SK-N-SH (cell line): ENCODE data around the gene EIF4E1B. TPM values are rescaled to one million over a fixed set of nuclear protein-coding genes. Genes with fewer than 3 reads are reported as not detected.

Source experiments
- CTCF ChIA-PET: fragments of 300-600, 350-600 bp; formaldehyde crosslinking; extraction: SDS; loops from one replicate; lab custom pipeline; 2021; lab: Yijun Ruan, JAX
- POLR2A ChIA-PET: fragments of 350-600 bp; sonication (Branson Sonifier 250); formaldehyde crosslinking; extraction: SDS; loops from one replicate; lab custom pipeline; 2020; ENCODE audit warnings: antibody characterized with exemption, inconsistent platforms; lab: Yijun Ruan, JAX
- DNase-seq: peaks from one replicate; pipeline ENCODE4 v3.0.0; 2012
- H2AFZ ChIP-seq: fragments of 200-600 bp; sonication (generic); 2 replicates; pipeline ENCODE4 v1.8.1; 2016; ENCODE audit warnings: antibody characterized with exemption, mild to moderate bottlenecking, low read depth
- H3F3A ChIP-seq: fragments of 200-600 bp; sonication (generic); replicated peaks from 2 replicates; pipeline ENCODE3; 2016; ENCODE audit warnings: antibody characterized with exemption, mild to moderate bottlenecking; ENCODE audit not compliant: insufficient read depth
- H3K27ac ChIP-seq, 2 experiments: fragments of 200-500 bp in 1 of 2; fragments of 200-600 bp in 1 of 2; sonication (Bioruptor generic) in 1 of 2; sonication (generic), shearing (Covaris generic) in 1 of 2; 2 replicates each; pipeline versions ENCODE4 v1.5.1 to v1.6.1; 2014 to 2016; ENCODE audit warnings: low read depth in 2 of 2, inconsistent platforms in 1 of 2, low read length in 1 of 2, mild to moderate bottlenecking in 1 of 2, mixed read lengths in 1 of 2
- H3K27me3 ChIP-seq: fragments of 200-600 bp; sonication (generic), shearing (Covaris generic); 2 replicates; pipeline ENCODE4 v1.6.1; 2016; ENCODE audit warnings: mixed run types; ENCODE audit not compliant: insufficient read depth
- H3K36me3 ChIP-seq, 2 experiments: fragments of 200-500 bp in 1 of 2; fragments of 200-600 bp in 1 of 2; sonication (Bioruptor generic) in 1 of 2; sonication (generic) in 1 of 2; replicated peaks in 1 of 2; 2 replicates each; pipeline versions ENCODE3 to v1.5.1; 2014 to 2016; ENCODE audit warnings: low read length in 1 of 2, mild to moderate bottlenecking in 1 of 2; ENCODE audit not compliant: insufficient read depth in 2 of 2, control insufficient read depth in 1 of 2
- H3K4me1 ChIP-seq, 2 experiments: fragments of 200-500 bp in 1 of 2; fragments of 200-600 bp in 1 of 2; sonication (Bioruptor generic) in 1 of 2; sonication (generic), shearing (Covaris generic) in 1 of 2; 2 replicates each; pipeline versions ENCODE4 v1.5.1 to v1.6.1; 2014 to 2016; ENCODE audit warnings: low read depth in 1 of 2, low read length in 1 of 2, mixed run types in 1 of 2; ENCODE audit not compliant: insufficient read depth in 2 of 2, control insufficient read depth in 1 of 2
- H3K4me2 ChIP-seq: fragments of 200-600 bp; sonication (generic), shearing (Covaris generic); 2 replicates; pipeline ENCODE4 v1.6.1; 2017; ENCODE audit warnings: mixed run types
- H3K4me3 ChIP-seq, 2 experiments: fragments of 200-500 bp in 1 of 2; fragments of 200-600 bp in 1 of 2; sonication (Bioruptor generic) in 1 of 2; sonication (generic), shearing (Covaris generic) in 1 of 2; 2 replicates each; pipeline versions ENCODE4 v1.5.1 to v1.8.1; 2014 to 2016; ENCODE audit warnings: low read depth in 2 of 2, inconsistent platforms in 1 of 2, low read length in 1 of 2, mild to moderate bottlenecking in 1 of 2, mixed read lengths in 1 of 2, moderate library complexity in 1 of 2
- H3K79me2 ChIP-seq: fragments of 200-600 bp; sonication (generic); 2 replicates; pipeline ENCODE4 v1.8.1; 2017; ENCODE audit warnings: mild to moderate bottlenecking; ENCODE audit not compliant: insufficient read depth
- H3K9ac ChIP-seq: fragments of 200-600 bp; sonication (generic); 2 replicates; pipeline ENCODE4 v1.6.1; 2017; ENCODE audit warnings: mixed run types
- H3K9me2 ChIP-seq: fragments of 200-600 bp; sonication (generic); 2 replicates; pipeline ENCODE4 v1.6.1; 2017; ENCODE audit warnings: mixed run types
- H3K9me3 ChIP-seq: fragments of 200-600 bp; sonication (generic); 2 replicates; pipeline ENCODE4 v1.6.1; 2017; ENCODE audit warnings: mixed run types, mild to moderate bottlenecking, moderate library complexity
- H4K20me1 ChIP-seq: fragments of 200-600 bp; sonication (generic); 2 replicates; pipeline ENCODE4 v1.6.1; 2017; ENCODE audit warnings: mild to moderate bottlenecking, mixed run types; ENCODE audit not compliant: insufficient read depth
- ELF1 ChIP-seq: IDR thresholded peaks from 2 replicates; pipeline ENCODE4 v1.4.0; 2012
- EP300 ChIP-seq, 2 experiments: IDR thresholded peaks; 2 replicates each; pipeline versions ENCODE4 v1.4.0 to v1.6.1; 2012; ENCODE audit warnings: borderline replicate concordance in 1 of 2, low read depth in 1 of 2, low read length in 1 of 2
- FOXJ3 ChIP-seq: sonication (generic); formaldehyde crosslinking; IDR thresholded peaks from 2 replicates; pipeline ENCODE4 v1.5.1; 2020; ENCODE audit warnings: mild to moderate bottlenecking, missing genetic modification reagents
- GABPA ChIP-seq: IDR thresholded peaks from 2 replicates; pipeline ENCODE4 v1.4.0; 2012; ENCODE audit warnings: low read depth, mild to moderate bottlenecking
- NRF1 ChIP-seq: IDR thresholded peaks from 2 replicates; pipeline ENCODE4 v1.6.1; 2012; ENCODE audit warnings: low read depth, mild to moderate bottlenecking, low read length
- RXRA ChIP-seq: IDR thresholded peaks from 2 replicates; pipeline ENCODE4 v1.4.0; 2012; ENCODE audit warnings: low read depth, mild to moderate bottlenecking, borderline replicate concordance
- SMC3 ChIP-seq: IDR thresholded peaks from 2 replicates; pipeline ENCODE4 v1.6.1; 2012; ENCODE audit warnings: low read depth, low read length, improper control_type of control experiment
- TCF12 ChIP-seq: IDR thresholded peaks from 2 replicates; pipeline ENCODE4 v1.4.0; 2012
- WGBS: methylation state at CpG from one replicate; pipeline ENCODE4 v1.1.6; 2017; ENCODE audit warnings: low lambda C conversion rate; 5-methylcytosine and 5-hydroxymethylcytosine counted together
- polyA plus RNA-seq, 3 experiments: library from polyadenylated mRNA; depleted of rRNA; stranded (reverse); fragments of >200 nt; gene quantifications; 2 replicates each; pipeline ENCODE4 v1.2.3, GENCODE V29; 2012
- TF ChIP-seq, protein P1 (sequence below): fragments of 150-350 bp; IDR thresholded peaks from 2 replicates; pipeline ENCODE4 v1.6.1; 2016; ENCODE audit warnings: mild to moderate bottlenecking, low read depth, low read length
- TF ChIP-seq, protein P2 (sequence below): IDR thresholded peaks from 2 replicates; pipeline ENCODE4 v1.6.1; 2012; ENCODE audit warnings: mild to moderate bottlenecking, low read depth, low read length, moderate library complexity
- TF ChIP-seq, protein P3 (sequence below): IDR thresholded peaks from 2 replicates; pipeline ENCODE4 v1.4.0; 2012; ENCODE audit warnings: low read depth, borderline replicate concordance

The EIF4E1B gene
- polyA plus RNA-seq, 1 of the 3 experiments (the other 2 are of a cell fraction): not detected

DNA sequence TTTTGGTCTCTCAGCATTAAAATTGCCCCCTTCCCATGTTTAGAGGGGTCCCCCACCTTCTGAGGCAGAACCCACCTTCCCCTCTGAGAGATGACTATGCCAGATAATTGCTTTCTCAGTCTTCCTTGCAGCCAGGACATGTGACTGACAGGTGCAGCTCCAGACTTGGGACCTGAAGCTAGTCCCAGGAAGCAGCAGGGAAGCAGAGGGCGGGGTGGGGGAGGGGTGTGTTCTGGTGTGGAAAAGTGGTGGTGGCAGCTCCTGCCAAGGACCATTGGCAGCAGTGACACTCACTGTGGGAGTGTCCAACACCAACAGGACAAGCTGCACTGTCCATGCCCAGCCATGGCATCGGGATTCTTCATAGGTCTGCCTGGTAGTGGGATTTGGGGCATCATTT lies 2.3 kb downstream of the EIF4E1B start:
- 55% methylated on average over 2 of the region's 2 CpGs for WGBS
- Histone ChIP-seq H3K27me3 (peaks cover 45% of the 10 kb centered on the region; the same call in 1 of the 2 replicates), H3K4me1 (peaks cover 0 to 9% of the 10 kb centered on the region in 2 experiments; a peak in 1 of 4 replicates), H4K20me1 (no peaks in the 10 kb centered on the region), H3K79me2 (no peaks in the 10 kb centered on the region), H3K9me3 (no peaks in the 10 kb centered on the region), H3K9ac (no peak overlapping the region), H3K4me3 (no peak overlapping the region), H2AFZ (no peak overlapping the region), H3K4me2 (no peak overlapping the region), H3K36me3 (no peaks in the 10 kb centered on the region), H3F3A (no peaks in the 10 kb centered on the region), H3K9me2 (no peaks in the 10 kb centered on the region), H3K27ac (no peak overlapping the region)
- DNase-seq: no peak
- ChIA-PET POLR2A (no interaction called here), CTCF (interaction anchor here (0.9 kb wide), 1 partner anchor 58 kb away, joined by 3 read pairs; no protein-coding TSS in a partner anchor)
- TF ChIP-seq, protein P1, sequence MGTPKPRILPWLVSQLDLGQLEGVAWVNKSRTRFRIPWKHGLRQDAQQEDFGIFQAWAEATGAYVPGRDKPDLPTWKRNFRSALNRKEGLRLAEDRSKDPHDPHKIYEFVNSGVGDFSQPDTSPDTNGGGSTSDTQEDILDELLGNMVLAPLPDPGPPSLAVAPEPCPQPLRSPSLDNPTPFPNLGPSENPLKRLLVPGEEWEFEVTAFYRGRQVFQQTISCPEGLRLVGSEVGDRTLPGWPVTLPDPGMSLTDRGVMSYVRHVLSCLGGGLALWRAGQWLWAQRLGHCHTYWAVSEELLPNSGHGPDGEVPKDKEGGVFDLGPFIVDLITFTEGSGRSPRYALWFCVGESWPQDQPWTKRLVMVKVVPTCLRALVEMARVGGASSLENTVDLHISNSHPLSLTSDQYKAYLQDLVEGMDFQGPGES: no peak
- no peak for TF ChIP-seq RXRA
- TF ChIP-seq, protein P2, sequence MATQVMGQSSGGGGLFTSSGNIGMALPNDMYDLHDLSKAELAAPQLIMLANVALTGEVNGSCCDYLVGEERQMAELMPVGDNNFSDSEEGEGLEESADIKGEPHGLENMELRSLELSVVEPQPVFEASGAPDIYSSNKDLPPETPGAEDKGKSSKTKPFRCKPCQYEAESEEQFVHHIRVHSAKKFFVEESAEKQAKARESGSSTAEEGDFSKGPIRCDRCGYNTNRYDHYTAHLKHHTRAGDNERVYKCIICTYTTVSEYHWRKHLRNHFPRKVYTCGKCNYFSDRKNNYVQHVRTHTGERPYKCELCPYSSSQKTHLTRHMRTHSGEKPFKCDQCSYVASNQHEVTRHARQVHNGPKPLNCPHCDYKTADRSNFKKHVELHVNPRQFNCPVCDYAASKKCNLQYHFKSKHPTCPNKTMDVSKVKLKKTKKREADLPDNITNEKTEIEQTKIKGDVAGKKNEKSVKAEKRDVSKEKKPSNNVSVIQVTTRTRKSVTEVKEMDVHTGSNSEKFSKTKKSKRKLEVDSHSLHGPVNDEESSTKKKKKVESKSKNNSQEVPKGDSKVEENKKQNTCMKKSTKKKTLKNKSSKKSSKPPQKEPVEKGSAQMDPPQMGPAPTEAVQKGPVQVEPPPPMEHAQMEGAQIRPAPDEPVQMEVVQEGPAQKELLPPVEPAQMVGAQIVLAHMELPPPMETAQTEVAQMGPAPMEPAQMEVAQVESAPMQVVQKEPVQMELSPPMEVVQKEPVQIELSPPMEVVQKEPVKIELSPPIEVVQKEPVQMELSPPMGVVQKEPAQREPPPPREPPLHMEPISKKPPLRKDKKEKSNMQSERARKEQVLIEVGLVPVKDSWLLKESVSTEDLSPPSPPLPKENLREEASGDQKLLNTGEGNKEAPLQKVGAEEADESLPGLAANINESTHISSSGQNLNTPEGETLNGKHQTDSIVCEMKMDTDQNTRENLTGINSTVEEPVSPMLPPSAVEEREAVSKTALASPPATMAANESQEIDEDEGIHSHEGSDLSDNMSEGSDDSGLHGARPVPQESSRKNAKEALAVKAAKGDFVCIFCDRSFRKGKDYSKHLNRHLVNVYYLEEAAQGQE: no peak
- TF ChIP-seq, protein P3, sequence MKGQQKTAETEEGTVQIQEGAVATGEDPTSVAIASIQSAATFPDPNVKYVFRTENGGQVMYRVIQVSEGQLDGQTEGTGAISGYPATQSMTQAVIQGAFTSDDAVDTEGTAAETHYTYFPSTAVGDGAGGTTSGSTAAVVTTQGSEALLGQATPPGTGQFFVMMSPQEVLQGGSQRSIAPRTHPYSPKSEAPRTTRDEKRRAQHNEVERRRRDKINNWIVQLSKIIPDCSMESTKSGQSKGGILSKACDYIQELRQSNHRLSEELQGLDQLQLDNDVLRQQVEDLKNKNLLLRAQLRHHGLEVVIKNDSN: no peak

DNA sequence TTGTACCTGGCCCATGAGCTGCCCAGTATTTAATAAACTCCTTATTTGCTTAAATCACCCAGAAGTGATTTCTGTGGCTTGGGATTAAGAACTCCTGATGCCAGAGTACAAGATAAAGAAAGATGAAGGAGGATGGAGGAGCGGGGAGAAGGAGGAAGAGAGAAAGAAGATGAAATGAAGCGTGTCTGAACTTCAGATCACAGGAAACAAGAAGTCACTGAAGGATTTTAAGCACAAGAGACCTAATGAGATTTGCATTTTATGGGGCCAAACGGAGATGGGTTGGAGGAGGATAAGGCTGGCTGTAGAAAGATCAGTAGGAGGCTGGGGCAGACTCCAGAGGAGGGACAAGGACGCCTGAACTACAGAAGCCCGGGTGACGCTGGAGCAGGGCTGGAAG lies 3.1 kb downstream of the EIF4E1B start:
- WGBS: 28% methylated on average over 6 of the region's 6 CpGs
- Histone ChIP-seq H3K9ac (no peak overlapping the region), H2AFZ (no peak overlapping the region), H3K27ac (no peak overlapping the region), H3K9me2 (no peaks in the 10 kb centered on the region), H3K79me2 (no peaks in the 10 kb centered on the region), H3K4me2 (no peak overlapping the region), H3K27me3 (peaks cover 45% of the 10 kb centered on the region; the same call in 1 of the 2 replicates), H4K20me1 (no peaks in the 10 kb centered on the region), H3K9me3 (no peaks in the 10 kb centered on the region), H3K36me3 (no peaks in the 10 kb centered on the region), H3F3A (no peaks in the 10 kb centered on the region), H3K4me3 (no peak overlapping the region), H3K4me1 (peaks cover 0 to 9% of the 10 kb centered on the region in 2 experiments; a peak in 1 of 4 replicates)
- ChIA-PET POLR2A (no interaction called here), CTCF (interaction anchor here (0.9 to 2.6 kb wide), 2 partner anchors 14 to 59 kb away, joined by 3 to 7 read pairs; no protein-coding TSS in a partner anchor)
- no peak for DNase-seq
- TF ChIP-seq ELF1 (no peak), GABPA (no peak), TCF12 (no peak), SMC3 (no peak), FOXJ3 (CRISPR knock-in tag) (no peak), EP300 (IDR thresholded peaks at IDR 0.05; ENCODE audit: borderline replicate concordance in 1 of 2, low read depth in 1 of 2, low read length in 1 of 2) (no peak), NRF1 (no peak)
